Measurements from ENCODE around the gene ZNF394. TPM values are rescaled to one million over a fixed set of nuclear protein-coding genes. Genes with fewer than 3 reads are reported as not detected.

The ZNF394 gene
- total and polyA plus RNA-seq, 4 donors: 10.6 to 30.7 (median 20.1) TPM

GRCh38 chr7:99472561-99473314, 27.3 kb downstream of the ZNF394 start, which contains the start of gene ZNF789:
ZNF789 (plus strand) TSS chr7:99472890; CDS start chr7:99476457, 3,567 bp downstream.
- peak; percentile 86 to 99 (median 96) for DNase-seq (ENCODE audit: low read depth in 4 of 6, low spot score in 6 of 6)
- Histone ChIP-seq H3K27ac (ENCODE audit: low read depth, low read length) (peak within 1 kb of the TSS; percentile 93), H3K4me1 (ENCODE audit: control insufficient read depth, insufficient read depth, low read length) (peaks cover 9% of the 10 kb centered on the region), H3K27me3 (ENCODE audit: control insufficient read depth, insufficient read depth, low read length) (no peaks in the 10 kb centered on the region), H3K4me3 (ENCODE audit: low read depth, low read length) (peak within 1 kb of the TSS; percentile 93), H3K36me3 (ENCODE audit: control insufficient read depth, insufficient read depth, low read length) (peaks cover 6% of the 10 kb centered on the region), H3K9me3 (ENCODE audit: control insufficient read depth, insufficient read depth, low read length) (no peaks in the 10 kb centered on the region)
- WGBS (ENCODE audit: insufficient coverage): under 1% methylated on average over 54 of the region's 56 CpGs

- WGBS (ENCODE audit: insufficient coverage): 41% methylated on average over 21 of the region's 23 CpGs
- H3K9me3 ChIP-seq (ENCODE audit: control insufficient read depth, insufficient read depth, low read length): no peaks in the 10 kb centered on the region
- no peak for DNase-seq (ENCODE audit: low read depth in 4 of 6, low spot score in 6 of 6)
- H3K36me3 ChIP-seq (ENCODE audit: control insufficient read depth, insufficient read depth, low read length): peaks cover 2% of the 10 kb centered on the region
- H3K27me3 ChIP-seq (ENCODE audit: control insufficient read depth, insufficient read depth, low read length): no peaks in the 10 kb centered on the region
- H3K4me3 ChIP-seq (ENCODE audit: low read depth, low read length): no peak overlapping the region
- peaks cover 25% of the 10 kb centered on the region for H3K4me1 ChIP-seq (ENCODE audit: control insufficient read depth, insufficient read depth, low read length)
- no peak overlapping the region for H3K27ac ChIP-seq (ENCODE audit: low read depth, low read length)
Observed at GRCh38 chr7:99469381-99470065, 30.6 kb downstream of the ZNF394 start.

- no peak overlapping the region for H3K4me3 ChIP-seq (ENCODE audit: low read depth, low read length)
- H3K36me3 ChIP-seq (ENCODE audit: control insufficient read depth, insufficient read depth, low read length): peaks cover 7% of the 10 kb centered on the region
- H3K4me1 ChIP-seq (ENCODE audit: control insufficient read depth, insufficient read depth, low read length): peaks cover 21% of the 10 kb centered on the region
- no peak for DNase-seq (ENCODE audit: low read depth in 4 of 6, low spot score in 6 of 6)
- 87% methylated on average over 27 of the region's 29 CpGs for WGBS (ENCODE audit: insufficient coverage)
- H3K27ac ChIP-seq (ENCODE audit: low read depth, low read length): no peak overlapping the region
- no peaks in the 10 kb centered on the region for H3K27me3 ChIP-seq (ENCODE audit: control insufficient read depth, insufficient read depth, low read length)
- no peaks in the 10 kb centered on the region for H3K9me3 ChIP-seq (ENCODE audit: control insufficient read depth, insufficient read depth, low read length)
Observed at GRCh38 chr7:99468336-99468918, 31.7 kb downstream of the ZNF394 start.

DNA sequence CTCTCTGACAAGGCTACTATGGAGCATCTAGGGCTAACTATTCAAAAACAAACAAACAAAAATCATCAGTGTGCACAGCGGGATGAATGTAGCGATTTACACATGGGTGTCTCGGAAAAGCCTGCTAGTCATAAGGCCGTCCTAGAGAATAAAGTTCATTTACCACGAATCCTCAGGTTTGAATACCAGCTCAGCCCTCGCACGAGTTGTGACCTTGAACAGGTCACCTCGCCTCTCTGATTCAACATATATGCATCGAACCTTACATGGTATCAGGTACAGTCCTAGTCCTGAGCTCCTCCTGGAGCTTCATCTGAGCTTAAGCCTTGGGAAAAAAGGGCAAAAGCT, 34.7 kb downstream of the ZNF394 start:
- DNase-seq (ENCODE audit: low read depth in 4 of 6, low spot score in 6 of 6): no peak
- WGBS (ENCODE audit: insufficient coverage): 13% methylated on average over 9 of the region's 9 CpGs
- Histone ChIP-seq H3K27ac (ENCODE audit: low read depth, low read length) (peak overlapping the region; percentile 85), H3K27me3 (ENCODE audit: control insufficient read depth, insufficient read depth, low read length) (no peaks in the 10 kb centered on the region), H3K4me3 (ENCODE audit: low read depth, low read length) (peak overlapping the region; percentile 88), H3K4me1 (ENCODE audit: control insufficient read depth, insufficient read depth, low read length) (peaks cover 20% of the 10 kb centered on the region), H3K36me3 (ENCODE audit: control insufficient read depth, insufficient read depth, low read length) (peaks cover 20% of the 10 kb centered on the region), H3K9me3 (ENCODE audit: control insufficient read depth, insufficient read depth, low read length) (no peaks in the 10 kb centered on the region)

- H3K36me3 ChIP-seq (ENCODE audit: control insufficient read depth, insufficient read depth, low read length): peaks cover 58% of the 10 kb centered on the region
- DNase-seq (ENCODE audit: low read depth in 4 of 6, low spot score in 6 of 6): no peak
- no peaks in the 10 kb centered on the region for H3K9me3 ChIP-seq (ENCODE audit: control insufficient read depth, insufficient read depth, low read length)
- 94% methylated on average over 2 of the region's 2 CpGs for WGBS (ENCODE audit: insufficient coverage)
- H3K27me3 ChIP-seq (ENCODE audit: control insufficient read depth, insufficient read depth, low read length): no peaks in the 10 kb centered on the region
- peaks cover 31% of the 10 kb centered on the region for H3K4me1 ChIP-seq (ENCODE audit: control insufficient read depth, insufficient read depth, low read length)
- no peak overlapping the region for H3K4me3 ChIP-seq (ENCODE audit: low read depth, low read length)
- H3K27ac ChIP-seq (ENCODE audit: low read depth, low read length): no peak overlapping the region
Observed at GRCh38 chr7:99461221-99461620, 38.9 kb downstream of the ZNF394 start.

DNA sequence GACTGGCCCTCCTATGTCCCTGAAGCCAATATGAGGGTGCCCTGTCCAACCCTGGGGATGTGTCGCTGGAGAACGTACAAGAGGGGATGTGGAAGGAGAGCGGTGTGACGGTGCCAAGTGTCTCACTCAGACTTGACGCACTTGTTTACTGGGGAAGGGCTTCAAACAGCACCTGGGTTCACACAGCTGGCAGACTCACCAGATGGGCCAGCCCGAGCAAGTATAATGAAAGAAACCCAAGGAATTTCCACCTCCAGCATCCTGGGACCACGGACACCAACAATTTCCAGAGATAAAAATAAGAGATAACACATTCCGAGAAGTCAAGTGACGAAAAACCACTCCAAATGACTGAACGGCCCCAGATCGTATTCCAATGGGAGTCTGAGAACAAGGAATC, 39.4 kb downstream of the ZNF394 start:
- peaks cover 64% of the 10 kb centered on the region for H3K36me3 ChIP-seq (ENCODE audit: control insufficient read depth, insufficient read depth, low read length)
- 90% methylated on average over 9 of the region's 11 CpGs for WGBS (ENCODE audit: insufficient coverage)
- no peak overlapping the region for H3K27ac ChIP-seq (ENCODE audit: low read depth, low read length)
- no peaks in the 10 kb centered on the region for H3K9me3 ChIP-seq (ENCODE audit: control insufficient read depth, insufficient read depth, low read length)
- no peak for DNase-seq (ENCODE audit: low read depth in 4 of 6, low spot score in 6 of 6)
- H3K4me3 ChIP-seq (ENCODE audit: low read depth, low read length): no peak overlapping the region
- H3K4me1 ChIP-seq (ENCODE audit: control insufficient read depth, insufficient read depth, low read length): peaks cover 32% of the 10 kb centered on the region
- H3K27me3 ChIP-seq (ENCODE audit: control insufficient read depth, insufficient read depth, low read length): no peaks in the 10 kb centered on the region

- DNase-seq (ENCODE audit: low read depth in 4 of 6, low spot score in 6 of 6): no peak
- Histone ChIP-seq H3K4me1 (ENCODE audit: control insufficient read depth, insufficient read depth, low read length) (peaks cover 22% of the 10 kb centered on the region), H3K27ac (ENCODE audit: low read depth, low read length) (no peak overlapping the region), H3K9me3 (ENCODE audit: control insufficient read depth, insufficient read depth, low read length) (no peaks in the 10 kb centered on the region), H3K36me3 (ENCODE audit: control insufficient read depth, insufficient read depth, low read length) (peaks cover 74% of the 10 kb centered on the region), H3K27me3 (ENCODE audit: control insufficient read depth, insufficient read depth, low read length) (no peaks in the 10 kb centered on the region), H3K4me3 (ENCODE audit: low read depth, low read length) (no peak overlapping the region)
- WGBS (ENCODE audit: insufficient coverage): 94% methylated on average over 5 of the region's 8 CpGs
Observed at GRCh38 chr7:99459087-99459486, 41.0 kb downstream of the ZNF394 start.

- no peak overlapping the region for H3K27ac ChIP-seq (ENCODE audit: low read depth, low read length)
- H3K4me1 ChIP-seq (ENCODE audit: control insufficient read depth, insufficient read depth, low read length): peaks cover 22% of the 10 kb centered on the region
- H3K36me3 ChIP-seq (ENCODE audit: control insufficient read depth, insufficient read depth, low read length): peaks cover 82% of the 10 kb centered on the region
- DNase-seq (ENCODE audit: low read depth in 4 of 6, low spot score in 6 of 6): no peak
- H3K9me3 ChIP-seq (ENCODE audit: control insufficient read depth, insufficient read depth, low read length): no peaks in the 10 kb centered on the region
- 87% methylated on average over 25 of the region's 26 CpGs for WGBS (ENCODE audit: insufficient coverage)
- no peaks in the 10 kb centered on the region for H3K27me3 ChIP-seq (ENCODE audit: control insufficient read depth, insufficient read depth, low read length)
- no peak overlapping the region for H3K4me3 ChIP-seq (ENCODE audit: low read depth, low read length)
Observed at GRCh38 chr7:99457650-99458493, 42.2 kb downstream of the ZNF394 start.

- no peaks in the 10 kb centered on the region for H3K27me3 ChIP-seq (ENCODE audit: control insufficient read depth, insufficient read depth, low read length)
- no peak overlapping the region for H3K27ac ChIP-seq (ENCODE audit: low read depth, low read length)
- WGBS (ENCODE audit: insufficient coverage): no CpG with 5 or more reads among the region's 6 CpGs
- no peak overlapping the region for H3K4me3 ChIP-seq (ENCODE audit: low read depth, low read length)
- peaks cover 22% of the 10 kb centered on the region for H3K4me1 ChIP-seq (ENCODE audit: control insufficient read depth, insufficient read depth, low read length)
- H3K9me3 ChIP-seq (ENCODE audit: control insufficient read depth, insufficient read depth, low read length): no peaks in the 10 kb centered on the region
- no peak for DNase-seq (ENCODE audit: low read depth in 4 of 6, low spot score in 6 of 6)
- peaks cover 85% of the 10 kb centered on the region for H3K36me3 ChIP-seq (ENCODE audit: control insufficient read depth, insufficient read depth, low read length)
Observed at GRCh38 chr7:99457050-99457649, 42.9 kb downstream of the ZNF394 start.
